HUES6 (cell line): ENCODE measurements around the gene AMOT.

ENCODE experiments used
- H3K27ac ChIP-seq: 2 replicates; pipeline ENCODE4 v1.7.0; 2013; ENCODE audit warnings: low read depth, mild to moderate bottlenecking, low read length, inconsistent platforms
- H3K27me3 ChIP-seq: 2 replicates; pipeline ENCODE4 v1.6.1; 2013; ENCODE audit warnings: low read length; ENCODE audit not compliant: control insufficient read depth, insufficient read depth
- H3K36me3 ChIP-seq: 2 replicates; pipeline ENCODE4 v1.6.1; 2013; ENCODE audit warnings: low read length; ENCODE audit not compliant: control insufficient read depth, insufficient read depth
- H3K4me1 ChIP-seq: 2 replicates; pipeline ENCODE4 v1.6.1; 2013; ENCODE audit warnings: low read length; ENCODE audit not compliant: control insufficient read depth, insufficient read depth
- H3K4me3 ChIP-seq: 2 replicates; pipeline ENCODE4 v1.5.1; 2013; ENCODE audit warnings: low read depth, low read length
- H3K9ac ChIP-seq: one replicate; pipeline ENCODE4 v1.6.1; 2013; ENCODE audit warnings: mild to moderate bottlenecking, low read length
- H3K9me3 ChIP-seq: 2 replicates; pipeline ENCODE4 v1.6.1; 2013; ENCODE audit warnings: low read depth, low read length; ENCODE audit not compliant: control insufficient read depth, insufficient read depth

The AMOT gene

DNA sequence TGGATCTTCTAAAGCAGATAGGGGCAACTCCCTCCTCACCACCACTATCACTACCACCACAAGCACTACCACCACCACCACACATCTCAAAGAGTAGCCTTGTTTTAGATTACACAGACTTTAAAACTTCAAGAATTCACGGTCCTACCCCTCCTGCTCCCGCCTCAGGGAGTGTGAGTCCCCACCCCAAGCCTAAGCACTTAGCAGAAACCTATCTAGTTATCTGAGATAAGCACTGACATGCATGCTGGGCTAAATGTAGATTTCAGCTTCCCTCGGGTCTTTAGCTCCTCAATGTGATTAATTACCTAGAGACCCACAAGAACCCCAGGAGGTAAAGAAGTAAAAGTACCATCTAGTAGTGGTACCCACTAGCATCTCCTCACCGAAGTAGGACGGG is 775 bp downstream of the AMOT start:
- H3K4me3 ChIP-seq = peak overlapping the region; percentile 67
- H3K9me3 ChIP-seq = no peaks in the 10 kb centered on the region
- H3K27me3 ChIP-seq = peaks cover 60% of the 10 kb centered on the region

DNA sequence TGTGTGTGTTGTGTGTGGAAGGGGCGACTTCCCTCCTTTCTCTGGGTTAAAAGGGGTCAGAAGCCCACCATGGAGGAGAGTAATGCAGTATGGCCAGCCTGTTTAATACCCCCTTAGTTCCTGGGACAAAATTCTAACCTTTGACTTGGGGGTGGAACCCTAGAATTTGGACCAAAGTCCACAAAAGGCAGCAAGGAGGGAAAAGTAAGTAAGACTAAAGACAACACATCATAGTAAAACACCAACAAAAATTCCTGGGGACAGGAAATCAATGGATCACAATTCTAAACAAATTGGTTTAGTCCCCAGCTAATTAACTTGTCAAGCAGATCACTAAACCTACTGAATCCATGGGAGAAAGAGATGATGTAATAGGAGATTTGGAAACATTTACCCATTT is 3.1 kb downstream of the AMOT start:
- no peaks in the 10 kb centered on the region for H3K36me3 ChIP-seq
- no peak overlapping the region for H3K4me3 ChIP-seq
- H3K4me1 ChIP-seq = peaks cover 33% of the 10 kb centered on the region
- no peak overlapping the region for H3K9ac ChIP-seq
- H3K9me3 ChIP-seq = no peaks in the 10 kb centered on the region
- H3K27me3 ChIP-seq = peaks cover 60% of the 10 kb centered on the region
- no peak overlapping the region for H3K27ac ChIP-seq

More for the DNA sequence above, 775 bp downstream of the AMOT start:
- Histone ChIP-seq H3K27ac (no peak overlapping the region), H3K36me3 (no peaks in the 10 kb centered on the region), H3K4me1 (peaks cover 22% of the 10 kb centered on the region), H3K9ac (peak overlapping the region; percentile 30)

- Histone ChIP-seq H3K36me3 (no peaks in the 10 kb centered on the region), H3K27ac (no peak overlapping the region), H3K9me3 (no peaks in the 10 kb centered on the region), H3K27me3 (peaks cover 54% of the 10 kb centered on the region), H3K4me3 (no peak overlapping the region), H3K9ac (no peak overlapping the region), H3K4me1 (peaks cover 32% of the 10 kb centered on the region)
Measured at GRCh38 chrX:112835019-112835418, 5.6 kb downstream of the AMOT start.

GRCh38 chrX:112834031-112834845 is 6.4 kb downstream of the AMOT start:
- Histone ChIP-seq H3K9ac (no peak overlapping the region), H3K27ac (no peak overlapping the region), H3K4me3 (no peak overlapping the region), H3K4me1 (peaks cover 29% of the 10 kb centered on the region), H3K27me3 (peaks cover 47% of the 10 kb centered on the region), H3K9me3 (no peaks in the 10 kb centered on the region), H3K36me3 (no peaks in the 10 kb centered on the region)

DNA sequence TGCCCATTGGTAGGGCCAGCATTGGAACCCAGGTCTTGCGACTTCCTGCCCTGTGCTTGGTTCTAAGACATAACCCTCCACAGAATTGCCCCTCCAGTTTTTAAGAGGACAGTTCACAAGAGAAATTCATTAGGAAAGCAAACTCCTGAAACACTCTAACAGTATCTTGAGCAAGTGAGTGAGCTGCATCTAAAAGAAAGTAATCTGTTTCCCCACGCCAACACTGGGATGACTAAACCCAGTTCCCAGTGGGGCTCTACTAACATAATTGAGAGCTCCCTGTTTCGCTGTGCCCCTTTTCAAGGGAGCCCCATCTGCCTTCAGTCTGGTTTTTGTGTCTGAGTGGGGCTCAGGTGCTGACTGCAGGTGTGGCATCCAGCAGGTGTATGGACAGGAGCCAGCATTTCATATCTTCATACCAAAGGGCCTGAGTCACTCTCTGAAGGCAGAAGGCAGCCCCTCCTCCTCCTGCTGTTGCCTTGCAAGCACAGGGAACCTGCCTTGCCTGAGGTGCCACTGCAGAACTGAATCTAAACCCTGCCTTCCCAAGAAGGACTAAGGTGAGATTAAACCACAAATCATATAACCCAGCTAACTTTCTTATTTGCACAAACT is 8.0 kb downstream of the AMOT start:
- Histone ChIP-seq H3K27ac (no peak overlapping the region), H3K27me3 (peaks cover 40% of the 10 kb centered on the region), H3K9ac (no peak overlapping the region), H3K4me1 (peaks cover 22% of the 10 kb centered on the region), H3K4me3 (no peak overlapping the region), H3K36me3 (no peaks in the 10 kb centered on the region), H3K9me3 (no peaks in the 10 kb centered on the region)

- H3K27me3 ChIP-seq = peaks cover 30% of the 10 kb centered on the region
- H3K9me3 ChIP-seq = no peaks in the 10 kb centered on the region
- H3K36me3 ChIP-seq = no peaks in the 10 kb centered on the region
- H3K27ac ChIP-seq = no peak overlapping the region
- peaks cover 22% of the 10 kb centered on the region for H3K4me1 ChIP-seq
- no peak overlapping the region for H3K4me3 ChIP-seq
- H3K9ac ChIP-seq = no peak overlapping the region
Measured at GRCh38 chrX:112830540-112830939, 10.1 kb downstream of the AMOT start.

DNA sequence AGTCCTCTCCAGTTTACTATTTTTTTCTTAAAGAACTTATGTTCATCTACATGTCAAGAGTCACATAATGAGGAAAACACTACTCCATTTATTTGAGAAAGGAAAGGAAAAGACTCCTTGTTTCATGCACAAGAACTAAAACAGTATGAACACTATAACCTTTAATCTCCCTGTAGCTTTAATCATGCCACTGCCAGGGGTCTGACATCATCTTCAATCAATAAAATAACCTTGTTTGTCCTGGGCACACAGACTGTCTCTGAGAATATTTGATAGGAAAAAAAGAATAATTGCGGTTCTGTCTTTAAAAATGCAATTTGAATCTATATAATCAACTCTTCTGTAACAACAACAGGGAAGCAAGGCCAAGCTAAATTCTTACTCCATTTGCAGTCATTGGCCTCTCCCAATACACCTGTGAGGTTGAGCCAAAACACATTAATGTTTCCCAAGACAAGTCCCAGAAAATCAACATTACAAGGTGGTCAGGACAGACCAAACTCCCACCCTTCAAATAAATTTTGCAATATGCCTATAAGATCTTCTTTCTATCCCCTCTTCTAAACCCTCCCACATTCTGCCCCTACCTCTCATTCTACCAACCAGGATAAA is 13.2 kb downstream of the AMOT start:
- H3K27ac ChIP-seq = no peak overlapping the region
- H3K4me3 ChIP-seq = no peak overlapping the region
- H3K36me3 ChIP-seq = no peaks in the 10 kb centered on the region; the same call in 1 of the 2 replicates
- H3K27me3 ChIP-seq = peaks cover 34% of the 10 kb centered on the region
- no peaks in the 10 kb centered on the region for H3K9me3 ChIP-seq
- peaks cover 3% of the 10 kb centered on the region for H3K4me1 ChIP-seq
- H3K9ac ChIP-seq = no peak overlapping the region

- peaks cover 43% of the 10 kb centered on the region for H3K27me3 ChIP-seq
- H3K4me1 ChIP-seq = no peaks in the 10 kb centered on the region
- H3K27ac ChIP-seq = no peak overlapping the region
- no peak overlapping the region for H3K4me3 ChIP-seq
- H3K9ac ChIP-seq = no peak overlapping the region
- H3K9me3 ChIP-seq = no peaks in the 10 kb centered on the region
- H3K36me3 ChIP-seq = no peaks in the 10 kb centered on the region; the same call in 1 of the 2 replicates
Measured at GRCh38 chrX:112826023-112826422, 14.6 kb downstream of the AMOT start.

DNA sequence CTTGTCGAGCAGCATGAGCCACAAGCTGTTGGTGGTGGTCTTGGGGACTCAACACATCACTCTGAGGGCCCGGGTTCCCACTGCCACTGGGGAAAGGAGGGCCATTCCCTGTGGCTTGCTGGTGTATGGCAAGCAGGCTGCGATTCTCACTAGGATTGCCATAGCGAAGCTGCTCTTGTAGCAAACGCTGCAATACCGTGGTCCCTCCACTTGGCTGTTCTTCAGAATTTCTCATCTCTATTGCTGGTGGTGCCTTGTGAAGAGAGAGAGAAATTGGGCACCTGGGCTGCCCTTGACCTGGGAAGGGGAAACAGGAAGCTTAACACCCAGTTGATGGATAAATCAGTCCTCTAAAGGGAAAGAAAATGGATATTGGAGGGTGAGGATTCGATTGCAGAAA is 17.7 kb downstream of the AMOT start:
- Histone ChIP-seq H3K27ac (no peak overlapping the region), H3K27me3 (peaks cover 41% of the 10 kb centered on the region), H3K4me1 (peaks cover 11% of the 10 kb centered on the region), H3K36me3 (no peaks in the 10 kb centered on the region; the same call in 1 of the 2 replicates), H3K9ac (no peak overlapping the region), H3K4me3 (no peak overlapping the region), H3K9me3 (no peaks in the 10 kb centered on the region)

GRCh38 chrX:112820364-112821268 is 20.0 kb downstream of the AMOT start:
- H3K27me3 ChIP-seq = peaks cover 33% of the 10 kb centered on the region
- no peak overlapping the region for H3K4me3 ChIP-seq
- H3K4me1 ChIP-seq = peaks cover 11% of the 10 kb centered on the region
- H3K27ac ChIP-seq = no peak overlapping the region
- H3K9me3 ChIP-seq = no peaks in the 10 kb centered on the region
- H3K9ac ChIP-seq = no peak overlapping the region
- H3K36me3 ChIP-seq = no peaks in the 10 kb centered on the region; the same call in 1 of the 2 replicates
